Hypothalamus (tissue), 51 donors: Measurements from ENCODE around the gene HBD.
"Not testable (repeated sequence)": the region's sequence is repeated elsewhere in the genome, so short reads cannot be mapped to it uniquely, and the experiment has no call there.

Experiments used
- DNase-seq, 51 donors: peaks; one replicate each; lab custom pipeline; 2025; lab: John Stamatoyannopoulos, UW

Gene HBD

DNA sequence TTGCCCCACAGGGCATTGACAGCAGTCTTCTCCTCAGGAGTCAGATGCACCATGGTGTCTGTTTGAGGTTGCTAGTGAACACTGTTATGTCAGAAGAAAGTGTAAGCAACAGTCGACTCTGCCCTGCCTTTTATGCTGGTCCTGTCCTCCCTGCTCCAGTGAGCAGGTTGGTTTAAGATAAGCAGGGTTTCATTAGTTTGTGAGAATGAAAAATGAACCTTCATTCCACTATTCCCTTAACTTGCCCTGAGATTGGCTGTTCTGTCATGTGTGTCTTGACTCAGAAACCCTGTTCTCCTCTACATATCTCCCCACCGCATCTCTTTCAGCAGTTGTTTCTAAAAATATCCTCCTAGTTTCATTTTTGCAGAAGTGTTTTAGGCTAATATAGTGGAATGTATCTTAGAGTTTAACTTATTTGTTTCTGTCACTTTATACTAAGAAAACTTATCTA is at the start of gene HBD:
TSS of gene HBD (minus strand) at position 103 of the 454 bp plus-strand sequence. CDS start at position 53, 50 bp downstream.
- DNase-seq: no peak

DNA sequence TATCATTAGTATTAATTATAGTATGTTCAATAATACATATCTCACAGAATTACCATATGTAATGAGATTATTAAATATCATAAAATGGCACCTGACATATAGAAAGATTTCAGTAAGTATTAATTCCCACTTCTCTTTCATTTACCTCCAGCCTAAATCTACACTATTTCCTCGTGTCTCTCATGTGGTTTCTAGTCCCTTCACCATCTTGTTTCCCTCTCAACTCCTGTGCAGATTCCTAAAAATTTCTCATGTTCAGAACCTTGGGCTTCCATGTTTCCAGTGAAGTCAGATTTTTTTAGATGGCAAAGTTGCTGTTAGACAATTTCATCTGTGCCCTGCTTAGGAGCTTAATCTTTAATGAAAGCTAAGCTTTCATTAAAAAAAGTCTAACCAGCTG is 49.6 kb upstream of the HBD start:
- no peak for DNase-seq

DNA sequence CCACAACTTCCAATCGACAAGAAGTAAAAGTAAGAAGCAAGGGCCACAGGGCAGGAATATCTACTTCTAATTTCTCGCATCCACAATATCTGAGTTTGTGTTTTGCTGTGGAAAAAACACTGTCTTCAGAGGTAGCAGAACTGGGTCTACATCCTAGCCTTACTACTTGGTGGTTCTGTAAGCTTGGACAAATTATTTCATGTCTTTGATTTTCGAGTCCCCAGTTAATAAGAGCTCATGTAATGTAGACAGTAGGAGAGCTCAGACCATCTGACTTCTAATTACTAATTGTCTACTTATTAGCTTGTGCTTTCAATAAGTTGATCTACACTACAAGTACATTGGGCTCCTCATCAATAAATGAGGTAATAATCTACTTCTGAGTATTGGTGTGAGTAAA is 48.8 kb upstream of the HBD start:
- no peak for DNase-seq

DNA sequence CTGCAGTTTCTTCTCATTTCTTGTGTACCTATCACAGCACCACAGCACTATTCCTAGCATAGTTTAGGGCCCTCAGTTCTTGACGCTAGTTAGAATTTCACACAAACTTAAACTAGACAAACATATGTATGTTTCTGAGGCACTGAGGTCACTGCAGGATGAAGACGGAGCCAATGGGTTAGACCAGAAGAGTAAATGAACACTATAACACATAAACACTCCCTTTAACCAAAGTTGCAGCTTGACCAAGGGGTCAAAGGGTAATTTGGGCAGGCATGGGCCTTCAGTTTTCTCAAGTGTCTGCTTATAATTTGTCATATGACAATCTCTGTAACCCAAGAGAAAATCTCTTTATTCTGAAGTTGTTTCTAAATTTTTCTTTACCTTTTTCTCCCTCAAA is 48.3 kb upstream of the HBD start:
- no peak for DNase-seq

DNA sequence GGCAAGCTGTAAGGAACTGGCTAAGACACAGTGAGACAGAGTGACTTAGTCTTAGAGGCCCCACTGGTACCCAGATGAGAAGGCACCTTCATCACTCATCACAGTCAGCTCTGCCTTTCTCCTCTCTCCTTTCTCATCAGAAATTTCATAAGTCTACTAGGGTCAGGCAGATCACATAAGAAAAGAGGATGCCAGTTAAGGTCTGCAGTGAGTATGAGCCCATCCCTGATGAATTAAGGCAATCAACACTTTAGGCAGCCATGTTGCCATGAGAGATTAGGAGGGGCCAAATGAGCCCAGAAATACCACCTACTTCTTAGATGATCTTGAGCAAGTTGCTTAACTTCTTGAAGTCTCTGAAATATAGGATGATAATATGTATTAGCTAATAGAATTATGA is 47.3 kb upstream of the HBD start:
- DNase-seq: no peak

DNA sequence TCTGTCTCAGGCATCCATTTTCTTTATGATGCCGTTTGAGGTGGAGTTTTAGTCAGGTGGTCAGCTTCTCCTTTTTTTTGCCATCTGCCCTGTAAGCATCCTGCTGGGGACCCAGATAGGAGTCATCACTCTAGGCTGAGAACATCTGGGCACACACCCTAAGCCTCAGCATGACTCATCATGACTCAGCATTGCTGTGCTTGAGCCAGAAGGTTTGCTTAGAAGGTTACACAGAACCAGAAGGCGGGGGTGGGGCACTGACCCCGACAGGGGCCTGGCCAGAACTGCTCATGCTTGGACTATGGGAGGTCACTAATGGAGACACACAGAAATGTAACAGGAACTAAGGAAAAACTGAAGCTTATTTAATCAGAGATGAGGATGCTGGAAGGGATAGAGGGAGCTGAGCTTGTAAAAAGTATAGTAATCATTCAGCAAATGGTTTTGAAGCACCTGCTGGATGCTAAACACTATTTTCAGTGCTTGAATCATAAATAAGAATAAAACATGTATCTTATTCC is 46.4 kb upstream of the HBD start:
- peak in 12 of 51 donors; percentile 1 to 34 (median 13) for DNase-seq

DNA sequence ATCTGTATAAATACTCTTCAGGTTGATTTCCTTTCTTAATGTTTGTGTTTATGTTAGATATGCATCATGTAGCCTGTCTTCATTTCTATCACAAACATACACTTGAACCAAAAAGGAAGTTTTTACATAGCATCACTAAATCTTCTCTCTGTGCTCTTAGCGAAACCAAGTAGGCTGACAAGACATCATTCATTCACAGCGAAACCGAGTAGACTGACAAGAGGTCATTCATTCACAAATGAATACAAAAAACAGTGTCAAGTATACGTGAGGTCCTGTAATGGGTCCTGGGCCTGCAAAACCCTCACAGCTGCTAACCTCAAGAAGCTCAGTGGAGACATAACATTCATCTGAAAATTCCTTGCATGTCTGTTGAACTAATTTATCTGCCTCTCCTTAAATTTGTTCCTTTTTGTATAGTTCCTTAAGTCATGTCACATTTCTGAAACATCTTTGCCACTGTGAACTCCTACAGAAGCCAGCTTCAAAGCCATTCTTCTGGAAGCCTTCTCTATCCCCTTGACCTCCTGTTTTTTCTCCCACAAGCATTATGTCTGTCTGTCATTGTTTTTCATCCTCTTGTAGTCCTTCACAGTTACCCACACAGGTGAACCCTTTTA is 45.3 kb upstream of the HBD start:
- DNase-seq: no peak

DNA sequence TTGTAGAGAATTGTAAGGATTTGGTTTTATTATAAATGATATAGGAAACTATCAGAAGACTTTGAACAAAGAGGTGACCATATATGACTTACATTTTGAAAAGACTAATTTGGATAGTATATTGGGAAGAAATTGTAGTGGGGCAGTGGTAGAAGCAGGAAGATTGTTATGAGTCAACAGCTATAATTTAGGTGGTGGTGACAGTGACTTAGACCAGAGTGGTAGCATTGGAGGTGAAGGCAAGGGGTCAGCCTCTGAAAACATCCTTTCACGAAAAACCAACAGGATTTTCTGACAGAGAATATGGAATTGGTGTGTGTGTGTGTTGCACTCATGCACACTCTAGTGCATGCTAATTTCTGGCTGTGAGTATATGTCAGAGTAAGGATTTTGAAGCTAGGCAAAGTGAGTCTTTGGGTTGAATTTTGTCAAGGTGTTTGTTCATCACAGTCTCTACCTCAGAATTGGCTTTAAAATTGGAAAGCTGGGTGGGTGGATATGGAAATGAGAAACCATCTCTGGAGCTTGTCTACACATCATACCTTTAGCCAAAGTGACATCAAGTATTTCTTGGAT is 43.6 kb upstream of the HBD start:
- DNase-seq: no peak

DNA sequence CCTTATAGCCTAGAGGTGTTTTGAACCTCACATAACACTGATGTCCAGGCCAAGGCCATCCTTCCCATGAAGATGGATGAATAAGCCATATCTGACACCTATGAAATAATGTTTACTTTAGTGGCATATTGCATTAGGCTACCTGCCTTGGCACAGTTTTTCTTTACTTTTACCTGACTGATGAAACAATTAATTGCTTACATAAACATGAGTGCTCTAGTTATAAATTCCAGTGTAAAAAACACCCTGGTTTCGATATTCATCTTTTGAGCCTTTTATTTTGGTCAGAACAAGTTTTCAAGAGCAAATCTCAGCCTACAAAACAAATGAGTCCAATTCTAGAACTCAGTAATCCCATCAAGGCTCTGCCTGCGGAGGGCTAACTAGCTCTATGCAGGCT is 42.4 kb upstream of the HBD start:
- no peak for DNase-seq

DNA sequence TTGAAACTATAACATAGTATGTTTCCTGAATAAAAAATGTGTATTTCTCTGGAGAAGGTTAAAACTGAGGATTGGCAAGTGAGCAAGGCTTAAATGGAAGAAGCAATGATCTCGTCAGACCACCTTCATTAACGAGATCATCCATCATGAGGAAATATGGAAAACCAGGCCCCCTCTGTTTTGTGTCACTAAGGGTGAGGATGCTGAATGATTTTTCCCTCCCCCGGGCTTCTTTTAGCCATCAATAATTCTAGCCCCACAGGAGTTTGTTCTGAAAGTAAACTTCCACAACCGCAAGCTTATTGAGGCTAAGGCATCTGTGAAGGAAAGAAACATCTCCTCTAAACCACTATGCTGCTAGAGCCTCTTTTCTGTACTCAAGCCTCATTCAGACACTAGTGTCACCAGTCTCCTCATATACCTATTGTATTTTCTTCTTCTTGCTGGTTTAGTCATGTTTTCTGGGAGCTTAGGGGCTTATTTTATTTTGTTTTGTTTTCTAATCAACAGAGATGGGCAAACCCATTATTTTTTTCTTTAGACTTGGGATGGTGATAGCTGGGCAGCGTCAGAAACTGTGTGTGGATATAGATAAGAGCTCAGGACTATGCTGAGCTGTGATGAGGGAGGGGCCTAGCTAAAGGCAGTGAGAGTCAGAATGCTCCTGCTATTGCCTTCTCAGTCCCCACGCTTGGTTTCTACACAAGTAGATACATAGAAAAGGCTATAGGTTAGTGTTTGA is 41.3 kb upstream of the HBD start:
- no peak for DNase-seq

DNA sequence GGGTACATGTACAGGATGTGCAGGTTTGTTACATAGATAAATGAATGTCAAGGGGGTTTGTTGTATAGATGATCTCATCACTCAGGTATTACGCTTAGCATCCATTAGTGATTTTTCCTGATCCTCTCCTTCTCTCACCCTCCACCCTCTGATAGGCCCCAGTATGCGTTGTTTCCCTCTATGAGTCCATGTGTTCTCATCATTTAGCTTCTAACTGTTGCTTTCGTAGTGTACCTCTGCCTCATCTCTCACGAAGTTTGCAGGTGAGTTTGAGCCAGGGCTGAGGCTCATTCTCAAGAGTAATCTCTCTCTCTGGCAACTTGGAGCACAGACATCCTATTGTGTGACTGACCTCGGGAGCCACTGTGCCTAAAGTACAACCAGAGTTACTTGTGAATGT is 40.1 kb upstream of the HBD start:
- DNase-seq: no peak

DNA sequence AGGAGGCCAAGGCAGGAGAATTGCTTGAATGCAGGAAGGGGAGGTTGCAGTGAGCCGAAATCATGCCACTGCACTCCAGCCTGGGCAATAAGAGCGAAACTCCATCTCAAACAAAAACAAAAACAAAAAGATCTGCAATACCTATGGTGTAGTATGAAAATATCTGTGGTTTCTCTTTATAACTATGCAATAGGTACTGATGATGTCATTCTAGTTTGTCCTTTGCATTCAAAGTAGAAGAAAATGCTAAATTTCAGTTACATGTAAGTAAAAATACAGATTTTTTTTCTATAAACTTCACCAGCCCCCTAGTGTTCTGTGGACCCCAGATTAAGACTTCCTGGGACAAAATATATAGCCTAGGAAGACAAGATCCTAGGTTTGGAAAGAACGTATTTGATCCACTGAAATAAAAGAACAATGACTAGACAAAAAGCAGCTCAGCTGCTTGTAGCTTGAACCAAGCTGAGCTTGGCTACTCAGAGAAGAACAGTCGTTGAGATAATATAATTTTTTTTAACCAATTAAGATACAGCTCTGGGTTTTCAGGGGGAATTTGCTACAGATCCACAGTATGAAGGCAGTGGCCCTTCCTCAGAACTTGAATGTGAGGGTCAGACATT is 38.2 kb upstream of the HBD start:
- DNase-seq: no peak

DNA sequence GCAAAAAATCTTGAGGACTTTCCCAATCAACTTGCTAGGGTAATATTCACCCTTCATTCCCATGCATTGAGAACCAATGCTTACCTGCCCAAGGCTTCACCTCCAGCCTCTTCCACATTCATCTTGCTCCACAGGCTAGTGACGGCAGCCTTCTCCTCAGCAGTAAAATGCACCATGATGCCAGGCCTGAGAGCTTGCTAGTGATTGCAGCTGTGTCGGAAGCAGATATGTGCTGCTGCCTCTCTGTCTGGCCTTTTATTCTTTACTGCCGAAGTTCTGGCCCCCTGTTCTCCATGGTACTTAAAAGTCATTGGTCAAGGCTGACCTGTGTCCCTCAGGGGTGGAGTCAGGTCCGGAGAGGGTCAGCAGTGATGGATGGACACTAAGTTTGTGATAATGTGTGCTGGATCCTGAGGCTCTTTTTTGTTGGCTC is 35.4 kb upstream of the HBD start, which contains the start of gene HBE1:
TSS of gene HBE1 (minus strand) at position 231 of the 433 bp plus-strand sequence. CDS start at position 176, 55 bp downstream.
- DNase-seq: no peak

DNA sequence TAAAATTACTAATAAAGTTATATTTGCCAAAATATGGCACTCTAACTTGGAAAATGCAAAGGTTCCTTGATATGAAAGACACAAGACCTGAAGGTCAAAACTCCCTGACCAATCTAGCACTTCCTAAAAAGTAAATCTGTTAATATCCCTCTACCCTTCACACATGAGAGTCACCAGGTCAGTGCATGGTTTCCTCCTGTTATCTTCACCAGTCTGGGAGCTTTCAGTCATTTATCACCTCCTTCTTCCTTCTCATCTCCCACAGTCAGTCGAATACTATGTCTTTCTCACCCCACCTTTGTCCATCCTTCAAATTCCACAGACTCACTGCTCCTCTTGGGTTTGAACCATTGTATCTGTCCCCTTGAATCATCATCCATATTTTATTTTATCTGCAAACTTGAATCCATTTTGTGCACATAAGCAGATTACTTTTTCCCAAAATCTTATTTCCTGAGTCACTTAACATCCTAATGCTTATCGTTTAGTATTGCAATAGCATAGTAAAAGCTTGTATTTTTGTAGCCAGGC is 32.8 kb upstream of the HBD start:
- DNase-seq: no peak

DNA sequence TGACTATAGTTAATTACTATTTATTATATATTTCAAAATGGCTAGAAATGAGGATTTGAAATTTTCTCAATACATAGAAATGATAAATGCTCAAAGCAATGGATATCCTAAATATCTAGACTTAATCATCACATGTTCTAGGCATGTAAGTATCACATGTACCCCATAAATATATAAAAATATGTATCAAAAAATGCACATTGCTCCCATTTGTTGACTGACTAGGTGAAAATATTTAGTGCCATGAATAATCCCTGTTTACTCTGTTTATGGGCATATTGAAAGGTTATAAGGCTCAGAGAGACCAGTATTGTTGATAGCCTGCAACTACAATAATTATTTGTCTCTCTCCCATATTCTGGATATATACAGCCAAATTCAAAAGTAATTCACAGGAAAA is 32.3 kb upstream of the HBD start:
- DNase-seq: no peak

DNA sequence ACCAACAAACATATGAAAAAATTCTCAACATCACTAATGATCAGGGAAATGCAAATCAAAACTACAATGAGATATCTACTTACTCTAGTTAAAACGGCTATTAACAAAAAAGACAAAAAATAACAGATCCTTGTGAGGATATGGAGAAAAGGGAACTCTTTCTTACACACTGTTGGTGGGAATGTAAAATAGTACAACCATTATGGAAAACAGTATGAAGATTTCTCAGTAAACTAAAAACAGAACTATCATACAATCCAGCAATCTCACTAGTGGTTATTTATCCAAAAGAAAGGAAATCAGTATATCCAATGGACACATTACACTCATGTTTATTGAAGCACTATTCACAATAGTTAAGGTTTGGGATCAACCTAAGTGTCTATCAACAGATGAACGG is 31.5 kb upstream of the HBD start:
- no peak for DNase-seq

DNA sequence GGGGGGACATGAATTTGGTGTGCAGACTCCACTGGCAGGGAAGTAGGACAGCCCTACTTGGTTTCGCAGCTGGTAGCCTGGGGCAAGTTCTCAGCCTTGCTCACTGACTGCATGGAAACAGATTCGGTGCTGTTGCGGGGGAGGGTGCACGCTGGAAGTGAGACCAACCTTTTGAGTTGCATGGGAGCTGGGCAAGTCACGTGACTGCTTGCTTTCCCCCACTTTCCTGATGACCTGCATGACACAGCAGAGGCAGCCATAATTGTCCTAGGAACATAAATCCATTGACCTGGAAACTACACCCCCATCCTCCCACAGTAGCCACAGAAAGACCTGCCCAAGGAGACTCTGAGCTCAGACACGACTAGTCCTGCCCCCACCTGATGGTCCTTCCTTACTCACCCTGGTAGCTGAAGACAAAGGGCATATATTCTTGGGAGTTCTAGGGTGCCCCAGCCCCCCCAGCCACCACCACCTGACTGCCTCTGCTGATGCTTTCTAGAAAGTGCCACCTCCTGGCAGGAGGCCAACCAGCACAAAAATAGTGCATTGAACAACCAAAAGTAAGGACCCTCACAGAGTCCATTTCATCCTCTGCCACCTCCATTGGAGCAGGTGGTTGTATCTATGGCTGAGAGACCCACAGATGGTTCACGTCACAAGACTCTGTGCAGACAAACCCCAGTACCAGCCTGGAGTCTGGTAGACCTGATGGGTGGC is 24.4 kb upstream of the HBD start:
- DNase-seq: no peak

DNA sequence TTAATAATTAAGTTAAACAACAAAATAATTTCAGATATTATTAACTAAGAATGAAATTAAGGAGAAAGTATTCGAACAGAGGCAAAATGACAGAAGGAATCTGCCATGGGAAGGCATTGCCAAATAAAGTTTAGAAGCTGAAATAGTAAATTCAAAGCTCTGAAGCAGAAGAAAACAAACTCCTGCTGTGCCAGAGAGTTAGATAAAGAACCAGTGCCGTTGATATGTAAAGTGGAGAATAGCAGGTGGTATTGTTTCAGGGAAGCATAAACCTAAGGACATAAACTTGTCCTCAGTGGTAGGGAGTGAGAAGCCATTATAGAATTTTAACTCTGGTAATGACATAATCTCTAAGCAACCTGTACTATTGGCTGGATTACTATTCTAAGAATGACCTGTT is 23.0 kb upstream of the HBD start:
- no peak for DNase-seq

DNA sequence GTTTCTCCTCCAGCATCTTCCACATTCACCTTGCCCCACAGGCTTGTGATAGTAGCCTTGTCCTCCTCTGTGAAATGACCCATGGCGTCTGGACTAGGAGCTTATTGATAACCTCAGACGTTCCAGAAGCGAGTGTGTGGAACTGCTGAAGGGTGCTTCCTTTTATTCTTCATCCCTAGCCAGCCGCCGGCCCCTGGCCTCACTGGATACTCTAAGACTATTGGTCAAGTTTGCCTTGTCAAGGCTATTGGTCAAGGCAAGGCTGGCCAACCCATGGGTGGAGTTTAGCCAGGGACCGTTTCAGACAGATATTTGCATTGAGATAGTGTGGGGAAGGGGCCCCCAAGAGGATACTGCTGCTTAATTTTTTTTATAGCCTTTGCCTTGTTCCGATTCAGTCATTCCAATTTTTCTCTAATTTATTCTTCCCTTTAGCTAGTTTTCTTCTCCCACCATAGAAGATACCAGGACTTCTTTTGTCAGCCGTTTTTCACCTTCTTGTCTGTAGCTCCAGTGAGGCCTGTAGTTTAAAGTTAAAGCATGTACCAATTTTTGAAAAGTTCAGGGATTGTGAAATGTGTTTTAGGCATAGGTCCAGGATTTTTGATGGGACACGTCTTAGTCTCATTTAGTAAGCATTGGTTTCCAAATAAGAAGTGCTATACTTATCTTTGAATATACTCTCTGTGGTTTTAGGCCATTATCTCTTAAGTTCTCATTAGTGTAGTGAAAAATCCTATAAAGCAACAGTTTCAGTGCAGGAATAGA is 20.5 kb upstream of the HBD start, which contains the start of gene HBG2:
TSS of gene HBG2 (minus strand) at position 136 of the 768 bp plus-strand sequence. CDS start at position 83, 53 bp downstream.
- not testable (repeated sequence) for DNase-seq
